Measurements from ENCODE around the gene NOS1AP.

- TF ChIP-seq, protein P1, sequence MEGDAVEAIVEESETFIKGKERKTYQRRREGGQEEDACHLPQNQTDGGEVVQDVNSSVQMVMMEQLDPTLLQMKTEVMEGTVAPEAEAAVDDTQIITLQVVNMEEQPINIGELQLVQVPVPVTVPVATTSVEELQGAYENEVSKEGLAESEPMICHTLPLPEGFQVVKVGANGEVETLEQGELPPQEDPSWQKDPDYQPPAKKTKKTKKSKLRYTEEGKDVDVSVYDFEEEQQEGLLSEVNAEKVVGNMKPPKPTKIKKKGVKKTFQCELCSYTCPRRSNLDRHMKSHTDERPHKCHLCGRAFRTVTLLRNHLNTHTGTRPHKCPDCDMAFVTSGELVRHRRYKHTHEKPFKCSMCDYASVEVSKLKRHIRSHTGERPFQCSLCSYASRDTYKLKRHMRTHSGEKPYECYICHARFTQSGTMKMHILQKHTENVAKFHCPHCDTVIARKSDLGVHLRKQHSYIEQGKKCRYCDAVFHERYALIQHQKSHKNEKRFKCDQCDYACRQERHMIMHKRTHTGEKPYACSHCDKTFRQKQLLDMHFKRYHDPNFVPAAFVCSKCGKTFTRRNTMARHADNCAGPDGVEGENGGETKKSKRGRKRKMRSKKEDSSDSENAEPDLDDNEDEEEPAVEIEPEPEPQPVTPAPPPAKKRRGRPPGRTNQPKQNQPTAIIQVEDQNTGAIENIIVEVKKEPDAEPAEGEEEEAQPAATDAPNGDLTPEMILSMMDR (IDR thresholded peaks at IDR 0.05), result no peak
- no peak for TF ChIP-seq POLR2A (IDR thresholded peaks at IDR 0.05)
- no peak for TF ChIP-seq POLR2AphosphoS5 (IDR thresholded peaks at IDR 0.05; ENCODE audit: insufficient read depth in 1 of 2, low read depth in 1 of 2)
Measured at GRCh38 chr1:162094723-162095122, 25.2 kb downstream of the NOS1AP start.

Measured in vagina (tissue), 2 donors.